ENCODE results near the gene DEXI. TPM values are rescaled to one million over a fixed set of nuclear protein-coding genes. Genes with fewer than 3 reads are reported as not detected.
"Not testable (repeated sequence)": the region's sequence is repeated elsewhere in the genome, so short reads cannot be mapped to it uniquely, and the experiment has no call there.

Gene DEXI
- total RNA-seq, 2 experiments from 2014 or later = 31.9 TPM

DNA sequence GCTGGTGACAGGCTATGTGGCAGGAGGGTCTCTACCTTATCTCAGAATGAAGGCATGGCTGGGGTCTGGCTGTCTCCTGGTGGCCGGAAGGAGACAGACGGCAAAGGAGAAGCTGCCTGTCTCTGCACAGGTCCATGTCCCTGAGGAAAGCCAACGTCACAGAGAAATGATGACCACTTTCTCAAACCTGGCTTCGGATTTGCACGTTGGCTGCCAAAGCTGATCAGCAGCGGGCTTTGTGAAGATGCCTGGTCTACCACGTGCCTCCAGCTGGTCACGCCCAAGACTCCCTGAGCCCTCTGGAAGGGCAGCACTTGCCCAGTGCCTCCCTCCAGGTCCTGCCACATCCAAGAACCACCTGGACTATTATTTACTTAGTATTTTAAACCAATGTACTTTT is 8.4 kb downstream of the DEXI start:
- CTCF ChIA-PET = no interaction called here
- POLR2A ChIA-PET = no interaction called here
- H3K27ac Mint-ChIP-seq = peak overlapping the region; percentile 64

DNA sequence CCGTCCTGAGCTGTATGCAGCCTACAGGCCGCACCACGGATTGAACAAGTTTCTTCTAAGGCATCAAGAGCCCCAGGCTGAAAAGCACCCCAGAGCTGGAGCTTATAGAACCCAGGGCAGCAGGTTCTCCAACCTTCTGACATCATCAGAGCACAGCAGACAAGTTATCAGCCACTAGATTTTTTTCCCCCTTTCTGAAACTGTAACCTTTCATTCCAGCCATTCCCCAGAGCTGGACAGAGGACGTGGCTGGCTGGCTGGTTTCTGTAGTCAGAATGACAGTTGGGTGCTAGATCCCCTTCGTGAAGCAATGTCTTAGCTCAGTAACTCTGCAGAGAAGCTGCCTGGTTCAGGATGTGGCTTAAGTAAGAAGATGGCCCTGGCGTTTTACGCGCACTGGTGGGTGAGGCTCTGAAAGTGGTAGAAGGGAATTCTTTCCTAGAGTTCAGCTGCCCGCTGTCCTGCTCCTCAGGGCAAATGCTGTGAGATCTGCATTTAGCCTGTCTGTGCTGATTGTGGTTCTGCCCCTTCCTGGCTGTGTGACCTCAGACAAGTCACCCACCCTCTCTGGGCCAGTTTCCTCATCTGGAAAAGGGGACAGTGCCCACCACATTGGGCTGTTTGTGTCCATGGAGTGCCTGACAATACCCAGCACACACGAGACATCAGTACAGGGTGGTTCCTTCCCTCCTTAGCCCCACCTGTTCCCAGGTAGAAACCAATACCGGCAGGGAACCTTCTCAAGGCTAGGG is 9.1 kb downstream of the DEXI start:
- ChIA-PET CTCF (interaction anchor here (1.8 kb wide), 1 partner anchor 14 kb away, joined by 7 read pairs; no protein-coding TSS in a partner anchor), POLR2A (no interaction called here)
- Mint-ChIP-seq H3K27ac (peak overlapping the region; percentile 64), H3K9me3 (ENCODE audit: insufficient read depth) (no peaks in the 10 kb centered on the region), H3K27me3 (ENCODE audit: low read depth) (no peaks in the 10 kb centered on the region), H3K36me3 (ENCODE audit: low read depth) (peaks cover 46% of the 10 kb centered on the region), H3K4me3 (no peak overlapping the region), H3K4me1 (ENCODE audit: low read depth) (peaks cover 66% of the 10 kb centered on the region)
- DNase-seq (no peak), ATAC-seq (no peak)

More for the DNA sequence above, 8.4 kb downstream of the DEXI start:
- Mint-ChIP-seq H3K36me3 (ENCODE audit: low read depth) (peaks cover 53% of the 10 kb centered on the region), H3K4me3 (no peak overlapping the region), H3K9me3 (ENCODE audit: insufficient read depth) (no peaks in the 10 kb centered on the region), H3K4me1 (ENCODE audit: low read depth) (peaks cover 74% of the 10 kb centered on the region), H3K27me3 (ENCODE audit: low read depth) (no peaks in the 10 kb centered on the region)
- ATAC-seq = no peak
- no peak for DNase-seq

DNA sequence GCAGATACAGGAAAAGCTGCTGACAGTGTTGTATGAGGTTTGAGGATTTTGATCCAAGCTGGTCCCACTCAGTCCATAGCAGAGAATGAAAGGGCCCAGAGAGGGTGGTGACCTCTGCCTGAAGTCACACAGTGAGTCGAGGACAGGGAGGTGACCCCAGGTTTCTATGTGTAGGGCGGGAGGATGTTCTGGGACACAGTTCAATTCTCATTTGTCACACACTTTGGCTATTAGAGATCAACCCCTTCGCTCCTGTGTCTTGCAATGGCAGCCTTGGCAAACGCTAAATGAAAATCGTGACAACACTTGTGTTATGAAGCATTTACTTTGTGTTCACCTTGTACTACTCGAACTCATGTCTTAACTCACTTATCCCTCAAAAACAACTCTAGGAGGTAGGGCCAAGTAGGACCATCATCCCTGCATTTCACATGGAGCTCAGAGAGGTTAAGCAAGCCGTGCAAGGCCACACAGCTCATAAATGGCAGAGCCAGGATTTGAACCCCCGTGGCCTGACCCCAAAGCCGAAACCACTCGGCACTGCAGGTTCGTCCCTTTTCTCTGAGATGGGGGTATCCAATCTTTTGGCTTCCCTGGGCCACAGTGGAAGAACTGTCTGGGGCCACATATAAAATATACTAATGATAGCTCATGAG is 10.2 kb downstream of the DEXI start:
- Mint-ChIP-seq H3K4me1 (ENCODE audit: low read depth) (peaks cover 56% of the 10 kb centered on the region), H3K9me3 (ENCODE audit: insufficient read depth) (no peaks in the 10 kb centered on the region), H3K4me3 (no peak overlapping the region), H3K36me3 (ENCODE audit: low read depth) (peaks cover 50% of the 10 kb centered on the region), H3K27me3 (ENCODE audit: low read depth) (no peaks in the 10 kb centered on the region), H3K27ac (no peak overlapping the region)
- ChIA-PET CTCF (interaction anchor here (1.8 kb wide), 1 partner anchor 13 kb away, joined by 7 read pairs; no protein-coding TSS in a partner anchor), POLR2A (no interaction called here)
- no peak for DNase-seq
- no peak for ATAC-seq

DNA sequence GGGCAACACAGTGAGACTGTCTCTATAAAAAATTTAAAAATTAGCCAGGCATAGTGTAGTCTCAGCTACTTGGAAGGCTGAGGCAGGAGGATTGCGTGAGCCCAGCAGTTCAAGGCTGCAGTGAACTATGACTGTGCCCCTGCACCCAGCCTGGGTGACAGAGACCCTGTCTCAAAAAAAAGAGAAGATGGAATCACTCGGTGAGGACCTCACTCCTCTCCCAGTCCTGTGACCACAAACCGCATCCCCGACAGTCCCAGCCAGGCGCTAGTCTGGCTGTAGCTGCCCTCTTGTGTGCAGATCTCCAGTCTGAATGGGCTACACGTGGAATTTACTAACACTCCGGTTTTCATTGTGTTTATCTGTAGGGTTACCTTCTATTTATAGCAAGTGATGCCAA is 11.1 kb downstream of the DEXI start:
- H3K36me3 Mint-ChIP-seq (ENCODE audit: low read depth) = peaks cover 46% of the 10 kb centered on the region
- ATAC-seq = no peak
- POLR2A ChIA-PET = no interaction called here
- no peak overlapping the region for H3K27ac Mint-ChIP-seq
- no peak overlapping the region for H3K4me3 Mint-ChIP-seq
- no peak for DNase-seq
- peaks cover 46% of the 10 kb centered on the region for H3K4me1 Mint-ChIP-seq (ENCODE audit: low read depth)
- H3K27me3 Mint-ChIP-seq (ENCODE audit: low read depth) = no peaks in the 10 kb centered on the region
- CTCF ChIA-PET = interaction anchor here (1.2 to 1.6 kb wide), 2 partner anchors 12 to 416 kb away, joined by 4 to 8 read pairs; no protein-coding TSS in a partner anchor
- no peaks in the 10 kb centered on the region for H3K9me3 Mint-ChIP-seq (ENCODE audit: insufficient read depth)

DNA sequence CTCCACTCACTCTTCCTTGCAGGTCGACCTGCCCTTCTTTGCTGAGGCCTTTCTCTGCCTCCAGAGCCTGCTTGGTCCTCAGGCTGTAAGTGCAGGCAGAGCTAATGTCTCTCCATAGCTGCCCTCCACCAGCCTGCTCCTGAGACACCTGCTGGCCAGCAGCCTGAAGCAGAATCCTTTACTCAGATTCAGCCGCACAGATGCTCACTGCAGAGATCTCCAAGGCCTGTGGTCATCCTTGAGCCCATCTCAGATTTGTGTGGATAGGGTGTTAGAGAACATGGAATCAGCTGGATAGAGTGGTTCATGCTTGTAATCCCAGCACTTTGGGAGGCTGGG is 11.5 kb downstream of the DEXI start:
- H3K27me3 Mint-ChIP-seq (ENCODE audit: low read depth) = no peaks in the 10 kb centered on the region
- no peaks in the 10 kb centered on the region for H3K9me3 Mint-ChIP-seq (ENCODE audit: insufficient read depth)
- DNase-seq (no peak), ATAC-seq (no peak)
- ChIA-PET POLR2A (no interaction called here), CTCF (interaction anchor here (1.2 to 1.6 kb wide), 2 partner anchors 12 to 416 kb away, joined by 4 to 8 read pairs; no protein-coding TSS in a partner anchor)
- peaks cover 43% of the 10 kb centered on the region for H3K36me3 Mint-ChIP-seq (ENCODE audit: low read depth)
- H3K27ac Mint-ChIP-seq = no peak overlapping the region
- H3K4me1 Mint-ChIP-seq (ENCODE audit: low read depth) = peaks cover 42% of the 10 kb centered on the region
- H3K4me3 Mint-ChIP-seq = no peak overlapping the region

DNA sequence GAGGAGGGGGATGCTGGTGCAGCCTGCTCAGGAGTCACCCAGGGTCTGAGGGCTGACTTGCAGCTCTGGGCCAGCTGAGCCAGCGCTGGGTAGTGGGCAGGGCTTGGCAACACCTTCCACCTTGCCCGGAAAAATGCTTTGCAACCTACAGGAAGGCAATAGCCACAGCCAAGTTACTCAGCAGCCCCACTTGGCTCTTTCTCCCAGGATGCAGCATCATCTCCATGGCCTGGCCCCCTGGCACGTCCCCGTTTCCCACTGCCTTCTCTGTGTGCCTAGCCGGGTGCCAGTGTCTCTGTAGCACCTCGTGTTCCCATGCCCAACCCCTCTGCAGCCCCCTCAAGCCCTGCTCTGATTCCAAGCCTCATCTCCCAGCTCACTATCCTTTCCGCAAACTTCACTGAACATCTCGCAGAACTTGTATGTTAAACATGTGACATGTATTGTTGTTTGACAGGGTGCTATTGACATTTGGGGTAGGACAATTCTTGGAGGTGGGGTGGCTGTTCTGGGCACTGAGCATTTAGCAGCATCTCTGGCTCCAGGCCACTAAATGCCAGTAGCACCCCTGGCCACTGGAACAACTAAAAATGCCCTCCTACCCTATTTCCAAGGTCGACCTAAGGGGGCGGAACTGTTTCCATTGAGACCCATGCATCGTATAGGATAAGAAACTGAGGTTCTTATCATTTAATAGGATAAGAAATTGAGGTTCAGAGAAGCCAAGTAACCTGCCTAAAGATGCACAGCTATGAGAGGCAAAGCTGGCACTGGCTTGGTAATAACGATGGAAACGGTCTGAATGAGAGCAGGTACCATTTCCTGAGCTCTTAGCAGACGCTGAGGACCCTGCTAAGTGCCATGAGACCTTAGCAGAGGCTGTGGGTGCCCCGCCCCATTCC is 12.2 kb downstream of the DEXI start:
- Mint-ChIP-seq H3K9me3 (ENCODE audit: insufficient read depth) (no peaks in the 10 kb centered on the region), H3K4me3 (no peak overlapping the region), H3K36me3 (ENCODE audit: low read depth) (peaks cover 40% of the 10 kb centered on the region), H3K27ac (peak overlapping the region; percentile 31), H3K27me3 (ENCODE audit: low read depth) (no peaks in the 10 kb centered on the region), H3K4me1 (ENCODE audit: low read depth) (peaks cover 36% of the 10 kb centered on the region)
- POLR2A ChIA-PET = no interaction called here
- CTCF ChIA-PET = interaction anchor here (1.2 to 1.6 kb wide), 2 partner anchors 11 to 415 kb away, joined by 4 to 8 read pairs; no protein-coding TSS in a partner anchor
- no peak for ATAC-seq
- DNase-seq = no peak

DNA sequence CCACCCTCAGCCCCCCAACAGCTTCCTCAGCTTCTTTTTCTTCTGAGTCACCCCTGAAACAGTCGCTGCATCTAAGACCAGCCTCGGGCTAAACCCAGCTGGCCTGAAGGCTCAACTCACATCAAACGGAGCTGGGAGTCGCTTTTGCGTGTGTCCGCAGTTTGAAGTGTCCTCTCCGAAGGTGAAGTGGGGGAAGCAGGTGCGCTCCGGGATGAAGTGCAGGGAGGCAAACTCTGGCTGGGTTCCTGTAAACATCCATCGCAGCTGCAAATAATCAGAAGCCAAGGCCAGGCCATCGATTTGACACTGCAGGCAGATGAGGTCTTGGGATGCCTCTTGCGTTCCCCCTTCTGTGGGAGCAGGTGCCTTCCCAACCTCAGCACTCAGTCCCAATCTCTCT is 13.2 kb downstream of the DEXI start:
- DNase-seq; H3K4me3 Mint-ChIP-seq; H3K27ac Mint-ChIP-seq; POLR2A ChIA-PET; H3K9me3 Mint-ChIP-seq (ENCODE audit: insufficient read depth); ATAC-seq; H3K27me3 Mint-ChIP-seq (ENCODE audit: low read depth): not testable (repeated sequence)
- H3K4me1 Mint-ChIP-seq (ENCODE audit: low read depth) = peaks cover 26% of the 10 kb centered on the region
- CTCF ChIA-PET = interaction anchor here (3.4 kb wide), 1 partner anchor 10 kb away, joined by 11 read pairs; no protein-coding TSS in a partner anchor
- H3K36me3 Mint-ChIP-seq (ENCODE audit: low read depth) = peaks cover 41% of the 10 kb centered on the region

DNA sequence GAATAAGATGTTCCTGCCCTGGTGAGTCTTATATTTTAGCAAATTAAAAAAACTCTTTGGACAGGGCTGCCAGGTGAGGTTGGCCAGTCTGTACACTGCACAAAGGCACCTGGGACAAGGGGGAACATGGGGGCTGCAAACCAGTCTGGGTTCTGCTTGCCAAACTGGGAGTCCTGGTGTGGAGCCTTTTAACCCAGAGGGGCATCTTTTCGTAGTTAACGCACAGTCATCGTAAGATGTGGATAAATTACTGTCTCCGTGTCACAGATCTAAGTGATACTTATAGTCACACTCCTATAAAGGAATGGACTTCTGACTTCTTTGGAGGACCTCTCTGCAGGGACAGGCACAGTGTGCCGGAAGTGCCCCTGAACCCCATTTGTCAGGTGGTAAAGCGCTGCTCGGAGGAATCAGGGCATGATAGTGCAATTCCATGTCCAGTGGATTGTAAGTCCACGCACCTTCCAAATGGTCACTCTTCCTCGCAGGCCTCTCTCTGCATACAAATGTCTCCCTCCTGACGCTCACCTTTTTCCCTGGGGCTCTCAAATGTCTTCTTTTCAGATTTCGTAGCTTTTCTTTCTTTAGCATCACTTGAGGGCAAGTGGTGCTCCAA is 14.7 kb downstream of the DEXI start:
- Mint-ChIP-seq H3K27ac (no peak overlapping the region), H3K4me3 (no peak overlapping the region), H3K4me1 (ENCODE audit: low read depth) (peaks cover 12% of the 10 kb centered on the region), H3K27me3 (ENCODE audit: low read depth) (no peaks in the 10 kb centered on the region), H3K36me3 (ENCODE audit: low read depth) (peaks cover 35% of the 10 kb centered on the region), H3K9me3 (ENCODE audit: insufficient read depth) (no peaks in the 10 kb centered on the region)
- POLR2A ChIA-PET = interaction anchor here (1.2 kb wide), 1 partner anchor 10 kb away, joined by 3 read pairs; no protein-coding TSS in a partner anchor
- ATAC-seq (no peak), DNase-seq (no peak)
- CTCF ChIA-PET = interaction anchor here (0.9 to 3.4 kb wide), 2 partner anchors 9 to 191 kb away, joined by 3 to 11 read pairs; no protein-coding TSS in a partner anchor

DNA sequence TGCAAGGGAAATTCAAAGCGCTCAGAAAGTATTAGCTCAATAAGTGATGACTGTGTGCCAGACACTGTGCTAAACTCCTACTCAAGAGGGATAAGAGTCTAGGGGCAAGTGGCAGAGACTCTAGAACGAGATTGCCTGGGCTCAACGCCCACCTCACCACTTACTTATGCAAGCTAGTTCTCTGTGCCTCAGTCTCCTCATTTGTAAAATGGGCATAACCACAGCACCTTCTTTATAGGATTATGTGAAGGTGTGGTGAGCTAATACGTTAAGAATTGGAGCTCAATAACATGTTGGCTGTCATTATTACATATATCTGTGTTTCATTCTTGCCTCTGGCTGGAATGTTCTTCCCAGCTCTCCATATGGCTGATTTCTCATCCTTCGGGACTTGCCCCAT is 15.4 kb downstream of the DEXI start:
- no peak for ATAC-seq

DNA sequence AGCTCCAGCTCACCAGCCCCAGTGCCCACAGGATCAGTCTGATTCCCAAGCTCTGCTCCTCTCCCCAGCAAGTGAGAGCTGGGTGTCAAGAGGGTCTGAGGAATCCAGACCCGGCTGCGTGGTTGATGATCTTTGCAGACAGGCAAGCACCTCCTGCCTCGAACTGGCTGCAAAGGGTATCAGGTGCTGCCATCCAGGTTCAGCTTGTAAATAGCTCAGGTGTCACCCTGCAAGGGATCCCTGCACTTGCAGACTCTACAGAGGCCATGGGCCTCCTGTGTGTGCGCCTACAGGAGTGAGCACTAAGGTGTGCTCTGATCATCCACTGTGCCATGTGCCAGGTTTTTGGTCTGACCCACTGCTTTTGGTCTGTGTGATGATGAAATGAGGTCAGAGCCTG is 16.2 kb downstream of the DEXI start:
- ChIA-PET CTCF (interaction anchor here (1.2 to 3.4 kb wide), 3 partner anchors 7 to 23 kb away, joined by 3 to 11 read pairs (median 3); no protein-coding TSS in a partner anchor), POLR2A (no interaction called here)
- Mint-ChIP-seq H3K9me3 (ENCODE audit: insufficient read depth) (no peaks in the 10 kb centered on the region), H3K4me3 (no peak overlapping the region), H3K27me3 (ENCODE audit: low read depth) (no peaks in the 10 kb centered on the region), H3K27ac (no peak overlapping the region), H3K36me3 (ENCODE audit: low read depth) (peaks cover 31% of the 10 kb centered on the region), H3K4me1 (ENCODE audit: low read depth) (peaks cover 8% of the 10 kb centered on the region)
- no peak for DNase-seq
- ATAC-seq = no peak

More for the DNA sequence above, 15.4 kb downstream of the DEXI start:
- DNase-seq = no peak
- Mint-ChIP-seq H3K9me3 (ENCODE audit: insufficient read depth) (no peaks in the 10 kb centered on the region), H3K4me3 (no peak overlapping the region), H3K36me3 (ENCODE audit: low read depth) (peaks cover 35% of the 10 kb centered on the region), H3K27ac (no peak overlapping the region), H3K4me1 (ENCODE audit: low read depth) (peaks cover 12% of the 10 kb centered on the region), H3K27me3 (ENCODE audit: low read depth) (no peaks in the 10 kb centered on the region)
- ChIA-PET CTCF (interaction anchor here (0.9 to 3.4 kb wide), 3 partner anchors 8 to 190 kb away, joined by 3 to 11 read pairs (median 3); no protein-coding TSS in a partner anchor), POLR2A (no interaction called here)

DNA sequence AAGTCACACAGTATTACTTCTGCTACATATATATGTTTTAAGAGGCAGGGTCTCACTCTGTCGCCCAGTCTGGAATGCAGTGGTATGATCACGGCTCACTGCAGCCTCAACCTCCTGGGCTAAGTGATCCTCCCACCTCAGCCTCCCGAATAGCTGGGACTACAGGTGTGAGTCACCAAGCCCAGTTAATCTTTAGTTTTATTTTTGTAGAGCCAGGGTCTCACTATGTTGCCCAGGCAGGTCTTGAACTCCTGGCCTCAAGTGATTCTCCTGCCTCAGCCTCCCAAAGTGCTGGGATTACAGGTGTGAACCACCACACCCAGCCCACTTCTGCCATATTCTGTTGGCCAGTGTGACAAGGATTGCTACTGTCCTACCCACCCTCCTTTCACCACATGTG is 17.0 kb downstream of the DEXI start:
- H3K36me3 Mint-ChIP-seq (ENCODE audit: low read depth) = peaks cover 28% of the 10 kb centered on the region
- H3K27ac Mint-ChIP-seq = not testable (repeated sequence)
- CTCF ChIA-PET = interaction anchor here (1.4 kb wide), 1 partner anchor 9 kb away, joined by 3 read pairs; no protein-coding TSS in a partner anchor

More for the DNA sequence above, 17.0 kb downstream of the DEXI start:
- DNase-seq; H3K27me3 Mint-ChIP-seq (ENCODE audit: low read depth); POLR2A ChIA-PET; H3K4me3 Mint-ChIP-seq; ATAC-seq; H3K9me3 Mint-ChIP-seq (ENCODE audit: insufficient read depth); H3K4me1 Mint-ChIP-seq (ENCODE audit: low read depth): not testable (repeated sequence)

All from activated CD8-positive, alpha-beta T cell treated with anti-CD3 and anti-CD28 coated beads, Interleukin-2, amount 10 ng/mL, durations not matched to agents 7 days and 5 days (primary cell).